OCI-LY1 (cell line): ENCODE data around the gene FNIP2.

ENCODE experiments used
- EZH2 ChIP-seq: fragments of 200-600 bp; sonication (generic), shearing (Covaris generic); IDR thresholded peaks from 2 replicates; pipeline ENCODE4 v1.8.0; 2017; ENCODE audit warnings: borderline replicate concordance, mixed run types, mild to moderate bottlenecking, antibody characterized with exemption, low read length, moderate library complexity, mixed read lengths
- TF ChIP-seq, protein P1 (sequence below): fragments of 200-600 bp; sonication (generic), shearing (Covaris generic); IDR thresholded peaks from 2 replicates; pipeline ENCODE4 v1.5.1; 2017; ENCODE audit warnings: mild to moderate bottlenecking, antibody characterized with exemption, low read length, moderate library complexity, mixed read lengths

DNA sequence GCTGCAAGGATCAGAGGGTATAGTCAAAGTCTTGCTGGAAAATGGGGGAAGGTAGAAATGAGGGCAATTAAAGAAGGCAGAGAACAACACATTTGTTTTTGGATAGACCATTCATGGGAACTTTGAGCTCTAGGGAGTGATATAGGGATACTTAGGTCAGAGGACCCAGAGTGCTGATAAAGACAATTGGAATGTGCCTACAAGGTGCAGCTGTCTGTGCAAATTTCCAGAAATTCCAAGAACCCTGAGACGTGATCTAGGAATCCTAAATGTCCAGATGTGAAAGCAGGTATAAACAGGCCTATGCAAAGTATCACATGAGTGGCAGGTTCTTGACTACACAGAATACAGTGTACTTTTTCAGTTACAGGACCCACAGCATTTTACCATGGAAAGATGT is 24.2 kb downstream of the FNIP2 start:
- TF ChIP-seq, protein P1, sequence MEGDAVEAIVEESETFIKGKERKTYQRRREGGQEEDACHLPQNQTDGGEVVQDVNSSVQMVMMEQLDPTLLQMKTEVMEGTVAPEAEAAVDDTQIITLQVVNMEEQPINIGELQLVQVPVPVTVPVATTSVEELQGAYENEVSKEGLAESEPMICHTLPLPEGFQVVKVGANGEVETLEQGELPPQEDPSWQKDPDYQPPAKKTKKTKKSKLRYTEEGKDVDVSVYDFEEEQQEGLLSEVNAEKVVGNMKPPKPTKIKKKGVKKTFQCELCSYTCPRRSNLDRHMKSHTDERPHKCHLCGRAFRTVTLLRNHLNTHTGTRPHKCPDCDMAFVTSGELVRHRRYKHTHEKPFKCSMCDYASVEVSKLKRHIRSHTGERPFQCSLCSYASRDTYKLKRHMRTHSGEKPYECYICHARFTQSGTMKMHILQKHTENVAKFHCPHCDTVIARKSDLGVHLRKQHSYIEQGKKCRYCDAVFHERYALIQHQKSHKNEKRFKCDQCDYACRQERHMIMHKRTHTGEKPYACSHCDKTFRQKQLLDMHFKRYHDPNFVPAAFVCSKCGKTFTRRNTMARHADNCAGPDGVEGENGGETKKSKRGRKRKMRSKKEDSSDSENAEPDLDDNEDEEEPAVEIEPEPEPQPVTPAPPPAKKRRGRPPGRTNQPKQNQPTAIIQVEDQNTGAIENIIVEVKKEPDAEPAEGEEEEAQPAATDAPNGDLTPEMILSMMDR, result no peak
- no peak for TF ChIP-seq EZH2
